H9 (cell line): Measurements from ENCODE around the gene TANK. TPM values are rescaled to one million over a fixed set of nuclear protein-coding genes. Genes with fewer than 3 reads are reported as not detected.

ENCODE experiments used
- DNase-seq: peaks from one replicate; pipeline ENCODE4 v3.0.0-alpha.2; 2017
- H2AFZ ChIP-seq: one replicate; pipeline ENCODE4 v1.6.1; 2013; ENCODE audit warnings: mild to moderate bottlenecking, low read length, control low read depth, moderate library complexity
- H2AK5ac ChIP-seq: 2 replicates; pipeline ENCODE4 v1.6.1; 2013; ENCODE audit warnings: low read length, control low read depth, mixed read lengths; ENCODE audit not compliant: insufficient read length
- H2BK120ac ChIP-seq: one replicate; pipeline ENCODE4 v1.6.1; 2013; ENCODE audit warnings: low read depth, mild to moderate bottlenecking, low read length, control low read depth, inconsistent platforms; ENCODE audit not compliant: poor library complexity, severe bottlenecking
- H2BK12ac ChIP-seq: 2 replicates; pipeline ENCODE4 v1.6.1; 2013; ENCODE audit warnings: low read length, control low read depth, mixed read lengths, low read depth; ENCODE audit not compliant: insufficient read length
- H2BK15ac ChIP-seq: 2 replicates; pipeline ENCODE4 v1.6.1; 2013; ENCODE audit warnings: low read depth, low read length, control low read depth
- H2BK20ac ChIP-seq: one replicate; pipeline ENCODE4 v1.6.1; 2013; ENCODE audit warnings: low read depth, mild to moderate bottlenecking, low read length, control low read depth, inconsistent platforms; ENCODE audit not compliant: poor library complexity, severe bottlenecking
- H2BK5ac ChIP-seq: 2 replicates; pipeline ENCODE4 v1.6.1; 2013; ENCODE audit warnings: low read length, control low read depth, mixed read lengths; ENCODE audit not compliant: insufficient read length
- H3K14ac ChIP-seq: 2 replicates; pipeline ENCODE4 v1.6.1; 2013; ENCODE audit warnings: low read length, control low read depth; ENCODE audit not compliant: insufficient read depth
- H3K18ac ChIP-seq: 2 replicates; pipeline ENCODE4 v1.6.1; 2013; ENCODE audit warnings: low read depth, mild to moderate bottlenecking, mixed read lengths, low read length, control low read depth; ENCODE audit not compliant: insufficient read length
- H3K23ac ChIP-seq: 2 replicates; pipeline ENCODE4 v1.6.1; 2013; ENCODE audit warnings: low read length, control low read depth, mixed read lengths, low read depth; ENCODE audit not compliant: insufficient read length
- H3K23me2 ChIP-seq: 2 replicates; pipeline ENCODE4 v1.6.1; 2013; ENCODE audit warnings: low read depth, mild to moderate bottlenecking, mixed read lengths, low read length, control low read depth; ENCODE audit not compliant: insufficient read length, poor library complexity, severe bottlenecking
- H3K27ac ChIP-seq: 2 replicates; pipeline ENCODE4 v1.5.1; 2013; ENCODE audit warnings: low read length, control low read depth, mixed read lengths, low read depth; ENCODE audit not compliant: insufficient read length
- H3K27me3 ChIP-seq: 2 replicates; pipeline ENCODE4 v1.6.1; 2013; ENCODE audit warnings: low read length, control low read depth, inconsistent platforms; ENCODE audit not compliant: insufficient read depth
- H3K4ac ChIP-seq: 2 replicates; pipeline ENCODE4 v1.6.1; 2013; ENCODE audit warnings: low read depth, mild to moderate bottlenecking, control low read depth, inconsistent platforms, low read length, moderate library complexity
- H3K4me1 ChIP-seq: 2 replicates; pipeline ENCODE4 v1.6.1; 2013; ENCODE audit warnings: low read length, control low read depth, inconsistent platforms; ENCODE audit not compliant: insufficient read depth
- H3K4me2 ChIP-seq: 2 replicates; pipeline ENCODE4 v1.6.1; 2013; ENCODE audit warnings: low read length, control low read depth, mixed read lengths; ENCODE audit not compliant: insufficient read length, insufficient read depth
- H3K56ac ChIP-seq: 2 replicates; pipeline ENCODE4 v1.6.1; 2013; ENCODE audit warnings: low read depth, mild to moderate bottlenecking, mixed read lengths, low read length, control low read depth; ENCODE audit not compliant: insufficient read length
- H3K79me1 ChIP-seq: 2 replicates; pipeline ENCODE4 v1.6.1; 2013; ENCODE audit warnings: low read depth, mild to moderate bottlenecking, moderate library complexity, low read length, control low read depth, inconsistent platforms; ENCODE audit not compliant: insufficient read depth, poor library complexity, severe bottlenecking
- H3K79me2 ChIP-seq: 2 replicates; pipeline ENCODE4 v1.6.1; 2013; ENCODE audit warnings: low read length, control low read depth, inconsistent platforms; ENCODE audit not compliant: insufficient read depth
- H3K9ac ChIP-seq: 2 replicates; pipeline ENCODE4 v1.6.1; 2013; ENCODE audit warnings: low read length, control low read depth, mixed read lengths; ENCODE audit not compliant: insufficient read length; ENCODE audit errors: extremely low read depth
- H3K9me3 ChIP-seq: one replicate; pipeline ENCODE4 v1.6.1; 2013; ENCODE audit warnings: low read depth, low read length, inconsistent platforms; ENCODE audit not compliant: control insufficient read depth
- H3T11ph ChIP-seq: one replicate; pipeline ENCODE4 v1.6.1; 2013; ENCODE audit warnings: mild to moderate bottlenecking, low read length, control low read depth, inconsistent platforms
- H4K20me1 ChIP-seq: one replicate; pipeline ENCODE4 v1.6.1; 2013; ENCODE audit not compliant: control insufficient read depth, insufficient read length, insufficient read depth
- H4K5ac ChIP-seq: 2 replicates; pipeline ENCODE4 v1.6.1; 2013; ENCODE audit warnings: low read depth, mild to moderate bottlenecking, mixed read lengths, low read length, control low read depth; ENCODE audit not compliant: insufficient read length
- H4K8ac ChIP-seq: replicated peaks from 2 replicates; pipeline ENCODE4 v1.6.1; 2013; ENCODE audit warnings: low read length, control low read depth, mixed read lengths, low read depth; ENCODE audit not compliant: insufficient read length
- H4K91ac ChIP-seq: 2 replicates; pipeline ENCODE4 v1.6.1; 2013; ENCODE audit warnings: low read depth, mild to moderate bottlenecking, moderate library complexity, mixed read lengths, low read length, control low read depth; ENCODE audit not compliant: insufficient read length
- H3K27ac Mint-ChIP-seq, 3 experiments: 2 replicates in 2 of 3; 3 replicates in 1 of 3; pipeline ENCODE4 v1.8.0; 2020 to 2021; ENCODE audit warnings: mixed read lengths in 3 of 3, mild to moderate bottlenecking in 1 of 3, moderate library complexity in 1 of 3
- H3K27me3 Mint-ChIP-seq: 2 replicates; pipeline ENCODE4 v1.8.0; 2021; ENCODE audit warnings: low read depth, mild to moderate bottlenecking, moderate library complexity, mixed read lengths
- H3K36me3 Mint-ChIP-seq, 3 experiments: 2 replicates in 2 of 3; 3 replicates in 1 of 3; pipeline ENCODE4 v1.8.0; 2020 to 2021; ENCODE audit warnings: low read depth in 3 of 3, mixed read lengths in 3 of 3; ENCODE audit not compliant: insufficient read depth in 1 of 3
- H3K4me1 Mint-ChIP-seq, 2 experiments: 2 replicates each; pipeline ENCODE4 v1.8.0; 2020; ENCODE audit warnings: mixed read lengths in 2 of 2
- H3K4me3 Mint-ChIP-seq, 2 experiments: 2 replicates in 1 of 2; 3 replicates in 1 of 2; pipeline ENCODE4 v1.8.0; 2020 to 2021; ENCODE audit warnings: mild to moderate bottlenecking in 2 of 2, mixed read lengths in 2 of 2, moderate library complexity in 1 of 2
- H3K9me3 Mint-ChIP-seq, 2 experiments: 2 replicates in 1 of 2; 3 replicates in 1 of 2; pipeline ENCODE4 v1.8.0; 2020; ENCODE audit warnings: mild to moderate bottlenecking in 2 of 2, mixed read lengths in 2 of 2, moderate library complexity in 1 of 2
- WGBS: extraction: QIAGEN DNeasy Blood & Tissue Kit; methylation state at CpG from one replicate; pipeline ENCODE4 v1.1.7; 2013; ENCODE audit warnings: missing lambda C conversion rate, low lambda C conversion rate, mixed read lengths; ENCODE audit not compliant: insufficient read length; ENCODE audit errors: extremely low coverage; 5-methylcytosine and 5-hydroxymethylcytosine counted together
- total RNA-seq: library from RNA; stranded (reverse); gene quantifications from 2 replicates; pipeline ENCODE4 v1.2.1, GENCODE V29; 2021
- TF ChIP-seq, protein P1 (sequence below): fragments of 200-600 bp; sonication (generic); conservative IDR thresholded peaks from 3 replicates; pipeline ENCODE4 v1.8.0; 2021; ENCODE audit warnings: antibody characterized with exemption, mild to moderate bottlenecking

The TANK gene
- total RNA-seq, 1 experiment from 2014 or later, result 23.9 TPM

DNA sequence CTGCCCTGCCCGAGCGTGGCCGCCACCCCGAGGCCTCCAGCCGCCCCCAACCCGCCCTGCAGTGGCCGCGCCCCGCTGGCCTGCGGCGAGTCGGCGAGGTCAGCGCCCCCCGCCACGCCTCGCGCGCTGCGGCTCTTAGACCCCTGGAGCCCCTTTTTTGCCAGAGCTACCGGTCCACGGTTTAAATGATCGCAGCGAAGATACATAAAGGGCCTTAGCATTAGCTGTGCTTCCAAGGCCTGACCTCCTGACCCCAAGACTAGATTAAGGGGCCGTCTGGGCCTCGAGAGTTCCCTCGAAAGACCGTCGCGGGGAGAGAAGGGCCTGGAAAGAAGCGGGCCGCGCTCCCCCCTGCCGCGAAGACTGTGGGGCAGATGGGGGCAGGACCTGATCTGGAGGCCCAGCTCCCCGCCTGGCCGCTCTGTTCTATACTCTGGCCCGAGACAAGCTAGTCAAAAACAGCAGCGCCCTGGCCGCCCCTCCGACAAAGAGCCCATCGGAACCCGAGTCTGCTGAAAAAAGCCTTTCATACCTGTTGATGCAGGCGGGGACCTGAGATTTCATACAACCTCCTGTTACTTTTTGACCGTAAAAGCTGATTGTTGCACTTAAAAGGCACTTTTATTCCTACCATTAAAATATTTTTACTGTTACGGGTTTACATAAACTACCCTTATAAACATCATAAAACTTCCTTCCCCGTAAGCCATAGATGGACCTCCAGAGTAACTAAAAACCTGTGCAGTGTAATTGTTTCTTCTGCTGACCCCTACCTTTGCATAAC is 79.3 kb downstream of the TANK start:
- DNase-seq, result peak; percentile 59
- Histone ChIP-seq H2AK5ac (no peak overlapping the region), H3K4me2 (peak overlapping the region; percentile 32), H3K79me1 (no peaks in the 10 kb centered on the region), H2AFZ (no peak overlapping the region), H3K23ac (no peak overlapping the region), H4K5ac (no peak overlapping the region), H3K23me2 (peaks cover 24% of the 10 kb centered on the region), H3K18ac (no peak overlapping the region), H3T11ph (no peak overlapping the region), H3K9ac (no peak overlapping the region), H2BK20ac (no peak overlapping the region), H3K9me3 (no peaks in the 10 kb centered on the region), H3K27ac (no peak overlapping the region), H4K20me1 (no peaks in the 10 kb centered on the region), H2BK12ac (no peak overlapping the region), H3K79me2 (no peaks in the 10 kb centered on the region), H3K56ac (no peak overlapping the region), H3K4ac (no peak overlapping the region), H4K8ac (no peak overlapping the region), H3K4me1 (peaks cover 3% of the 10 kb centered on the region; the same call in 1 of the 2 replicates), H2BK15ac (no peak overlapping the region), H2BK120ac (no peak overlapping the region), H4K91ac (no peak overlapping the region), H3K27me3 (no peaks in the 10 kb centered on the region; the same call in 1 of the 2 replicates), H3K14ac (no peak overlapping the region; the same call in 1 of the 2 replicates), H2BK5ac (no peak overlapping the region)
- Mint-ChIP-seq H3K9me3 (no peaks in the 10 kb centered on the region; a peak in 1 of 5 replicates), H3K4me3 (peak overlapping the region; percentile 72 to 79), H3K27ac (no peak overlapping the region), H3K27me3 (peaks cover 55% of the 10 kb centered on the region), H3K4me1 (peaks cover 30 to 34% of the 10 kb centered on the region in 2 experiments), H3K36me3 (no peaks in the 10 kb centered on the region; a peak in 2 of 7 replicates)
- 100% methylated on average over 2 of the region's 47 CpGs for WGBS
- TF ChIP-seq, protein P1, sequence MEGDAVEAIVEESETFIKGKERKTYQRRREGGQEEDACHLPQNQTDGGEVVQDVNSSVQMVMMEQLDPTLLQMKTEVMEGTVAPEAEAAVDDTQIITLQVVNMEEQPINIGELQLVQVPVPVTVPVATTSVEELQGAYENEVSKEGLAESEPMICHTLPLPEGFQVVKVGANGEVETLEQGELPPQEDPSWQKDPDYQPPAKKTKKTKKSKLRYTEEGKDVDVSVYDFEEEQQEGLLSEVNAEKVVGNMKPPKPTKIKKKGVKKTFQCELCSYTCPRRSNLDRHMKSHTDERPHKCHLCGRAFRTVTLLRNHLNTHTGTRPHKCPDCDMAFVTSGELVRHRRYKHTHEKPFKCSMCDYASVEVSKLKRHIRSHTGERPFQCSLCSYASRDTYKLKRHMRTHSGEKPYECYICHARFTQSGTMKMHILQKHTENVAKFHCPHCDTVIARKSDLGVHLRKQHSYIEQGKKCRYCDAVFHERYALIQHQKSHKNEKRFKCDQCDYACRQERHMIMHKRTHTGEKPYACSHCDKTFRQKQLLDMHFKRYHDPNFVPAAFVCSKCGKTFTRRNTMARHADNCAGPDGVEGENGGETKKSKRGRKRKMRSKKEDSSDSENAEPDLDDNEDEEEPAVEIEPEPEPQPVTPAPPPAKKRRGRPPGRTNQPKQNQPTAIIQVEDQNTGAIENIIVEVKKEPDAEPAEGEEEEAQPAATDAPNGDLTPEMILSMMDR, result no peak
